Astrocyte of the cerebellum (primary cell): Measurements from ENCODE around the gene PLK3.

ENCODE experiments used
- DNase-seq: peaks from one replicate; pipeline ENCODE4 v3.0.0-alpha.2; 2011; ENCODE audit warnings: low read depth
- H3K4me3 ChIP-seq: 2 replicates; pipeline ENCODE4 v1.5.1; 2011; ENCODE audit warnings: mild to moderate bottlenecking, low read depth, low read length, moderate library complexity
- in situ Hi-C: cut with HindIII; loops from 2 replicates; pipeline ENCODE4 v1.10.0; 2017; ENCODE audit warnings: low sequenced_read_pairs
- TF ChIP-seq, protein P1 (sequence below): IDR thresholded peaks from 2 replicates; pipeline ENCODE4 v1.5.1; 2012; ENCODE audit warnings: low read length, low read depth, moderate library complexity, mild to moderate bottlenecking; ENCODE audit errors: missing control alignments

PLK3 gene

DNA sequence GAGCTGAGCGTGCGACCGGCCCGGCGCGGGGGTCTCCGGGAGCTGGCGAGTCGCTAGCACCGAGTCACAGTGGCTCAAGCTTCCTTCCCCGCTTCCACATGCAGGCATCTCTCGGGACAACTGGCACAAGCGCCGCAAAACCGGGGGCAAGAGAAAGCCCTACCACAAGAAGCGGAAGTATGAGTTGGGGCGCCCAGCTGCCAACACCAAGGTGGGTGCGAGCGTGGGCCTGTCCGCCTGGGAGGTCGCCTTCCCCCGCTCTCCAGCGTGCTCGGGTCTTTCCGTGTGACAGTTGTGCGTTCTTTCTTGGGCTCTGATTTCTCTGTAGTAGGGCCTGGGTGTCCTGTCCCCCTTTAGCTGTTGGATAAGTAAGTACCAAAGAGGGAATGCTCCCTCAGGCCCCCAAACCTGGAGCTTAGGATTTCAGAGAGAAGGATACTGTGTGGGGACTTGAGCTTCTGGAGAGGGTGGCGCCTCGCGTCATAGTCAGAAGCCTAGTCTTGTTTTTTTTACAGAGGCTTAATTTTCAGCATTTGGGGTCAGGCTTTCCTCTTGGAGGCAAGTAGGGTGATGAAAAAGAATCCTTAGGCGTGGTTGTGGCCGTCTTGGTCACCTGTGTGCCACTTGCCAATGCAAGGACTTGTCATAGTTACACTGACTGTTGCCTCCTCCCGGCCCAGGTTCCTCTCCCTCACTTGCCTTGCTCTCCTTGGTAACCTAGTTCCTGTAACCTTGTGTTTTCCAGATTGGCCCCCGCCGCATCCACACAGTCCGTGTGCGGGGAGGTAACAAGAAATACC is 24.0 kb upstream of the PLK3 start:
- DNase-seq = no peak
- TF ChIP-seq, protein P1, sequence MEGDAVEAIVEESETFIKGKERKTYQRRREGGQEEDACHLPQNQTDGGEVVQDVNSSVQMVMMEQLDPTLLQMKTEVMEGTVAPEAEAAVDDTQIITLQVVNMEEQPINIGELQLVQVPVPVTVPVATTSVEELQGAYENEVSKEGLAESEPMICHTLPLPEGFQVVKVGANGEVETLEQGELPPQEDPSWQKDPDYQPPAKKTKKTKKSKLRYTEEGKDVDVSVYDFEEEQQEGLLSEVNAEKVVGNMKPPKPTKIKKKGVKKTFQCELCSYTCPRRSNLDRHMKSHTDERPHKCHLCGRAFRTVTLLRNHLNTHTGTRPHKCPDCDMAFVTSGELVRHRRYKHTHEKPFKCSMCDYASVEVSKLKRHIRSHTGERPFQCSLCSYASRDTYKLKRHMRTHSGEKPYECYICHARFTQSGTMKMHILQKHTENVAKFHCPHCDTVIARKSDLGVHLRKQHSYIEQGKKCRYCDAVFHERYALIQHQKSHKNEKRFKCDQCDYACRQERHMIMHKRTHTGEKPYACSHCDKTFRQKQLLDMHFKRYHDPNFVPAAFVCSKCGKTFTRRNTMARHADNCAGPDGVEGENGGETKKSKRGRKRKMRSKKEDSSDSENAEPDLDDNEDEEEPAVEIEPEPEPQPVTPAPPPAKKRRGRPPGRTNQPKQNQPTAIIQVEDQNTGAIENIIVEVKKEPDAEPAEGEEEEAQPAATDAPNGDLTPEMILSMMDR = no peak
- in situ Hi-C loops = no loop called here
- peak overlapping the region; percentile 86 for H3K4me3 ChIP-seq

DNA sequence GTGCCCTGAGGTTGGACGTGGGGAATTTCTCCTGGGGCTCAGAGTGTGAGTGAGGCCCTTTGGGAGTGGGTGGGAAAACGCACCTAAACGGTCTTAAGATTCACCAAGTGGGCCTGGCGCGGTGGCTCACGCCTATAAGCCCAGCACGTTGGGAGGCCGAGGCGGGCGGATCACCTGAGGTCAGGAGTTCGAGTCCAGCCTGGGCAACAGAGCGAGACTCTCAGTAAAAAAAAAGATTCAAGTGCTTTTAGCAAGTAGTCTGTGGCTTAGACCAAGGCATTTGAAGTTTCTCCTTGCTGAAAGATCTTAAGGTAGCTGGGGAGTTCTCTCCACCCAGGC is 23.5 kb upstream of the PLK3 start:
- no peak for DNase-seq
- TF ChIP-seq, protein P1 = no peak
- peak overlapping the region; percentile 86 for H3K4me3 ChIP-seq
- in situ Hi-C loops = no loop called here

DNA sequence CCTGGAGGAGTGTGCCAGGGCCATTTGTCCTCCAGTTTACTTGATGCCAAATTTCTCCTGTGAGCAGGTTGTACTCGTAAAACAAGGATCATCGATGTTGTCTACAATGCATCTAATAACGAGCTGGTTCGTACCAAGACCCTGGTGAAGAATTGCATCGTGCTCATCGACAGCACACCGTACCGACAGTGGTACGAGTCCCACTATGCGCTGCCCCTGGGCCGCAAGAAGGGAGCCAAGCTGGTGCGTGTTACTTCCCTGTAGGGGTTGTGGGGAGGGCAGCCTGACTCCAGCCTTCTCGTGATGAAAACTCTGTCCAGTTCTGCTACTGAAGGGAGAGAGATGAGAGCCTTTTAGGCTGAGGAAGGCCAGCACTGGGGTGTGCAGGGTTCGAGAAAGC is 22.6 kb upstream of the PLK3 start:
- in situ Hi-C loops = no loop called here
- peak overlapping the region; percentile 86 for H3K4me3 ChIP-seq
- no peak for DNase-seq
- TF ChIP-seq, protein P1 = no peak

DNA sequence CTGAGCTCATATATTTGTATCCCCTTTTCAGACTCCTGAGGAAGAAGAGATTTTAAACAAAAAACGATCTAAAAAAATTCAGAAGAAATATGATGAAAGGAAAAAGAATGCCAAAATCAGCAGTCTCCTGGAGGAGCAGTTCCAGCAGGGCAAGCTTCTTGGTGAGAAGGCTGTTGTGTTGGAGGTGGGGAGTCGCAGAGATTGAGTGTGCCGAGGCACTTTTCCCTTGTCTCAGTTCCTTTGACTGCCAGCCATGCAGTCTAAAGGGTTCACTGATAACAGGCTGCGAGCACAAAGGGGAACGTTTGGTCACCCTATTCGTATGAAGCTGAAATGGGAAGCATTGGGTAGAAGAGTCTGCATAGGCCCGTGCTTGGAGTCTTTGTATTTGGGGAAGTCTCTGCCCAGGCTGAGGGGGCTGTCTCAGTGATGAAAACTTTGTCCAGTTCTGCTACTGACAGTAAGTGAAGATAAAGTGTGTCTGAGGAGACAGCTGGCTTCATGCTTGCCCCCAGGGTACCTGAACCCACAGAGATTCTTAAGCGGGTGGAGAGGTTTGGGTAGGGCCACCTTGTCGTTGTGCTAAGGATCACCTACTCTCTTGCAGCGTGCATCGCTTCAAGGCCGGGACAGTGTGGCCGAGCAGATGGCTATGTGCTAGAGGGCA is 22.1 kb upstream of the PLK3 start:
- no peak for DNase-seq
- TF ChIP-seq, protein P1 = no peak
- H3K4me3 ChIP-seq = peak overlapping the region; percentile 86
- in situ Hi-C loops = no loop called here

DNA sequence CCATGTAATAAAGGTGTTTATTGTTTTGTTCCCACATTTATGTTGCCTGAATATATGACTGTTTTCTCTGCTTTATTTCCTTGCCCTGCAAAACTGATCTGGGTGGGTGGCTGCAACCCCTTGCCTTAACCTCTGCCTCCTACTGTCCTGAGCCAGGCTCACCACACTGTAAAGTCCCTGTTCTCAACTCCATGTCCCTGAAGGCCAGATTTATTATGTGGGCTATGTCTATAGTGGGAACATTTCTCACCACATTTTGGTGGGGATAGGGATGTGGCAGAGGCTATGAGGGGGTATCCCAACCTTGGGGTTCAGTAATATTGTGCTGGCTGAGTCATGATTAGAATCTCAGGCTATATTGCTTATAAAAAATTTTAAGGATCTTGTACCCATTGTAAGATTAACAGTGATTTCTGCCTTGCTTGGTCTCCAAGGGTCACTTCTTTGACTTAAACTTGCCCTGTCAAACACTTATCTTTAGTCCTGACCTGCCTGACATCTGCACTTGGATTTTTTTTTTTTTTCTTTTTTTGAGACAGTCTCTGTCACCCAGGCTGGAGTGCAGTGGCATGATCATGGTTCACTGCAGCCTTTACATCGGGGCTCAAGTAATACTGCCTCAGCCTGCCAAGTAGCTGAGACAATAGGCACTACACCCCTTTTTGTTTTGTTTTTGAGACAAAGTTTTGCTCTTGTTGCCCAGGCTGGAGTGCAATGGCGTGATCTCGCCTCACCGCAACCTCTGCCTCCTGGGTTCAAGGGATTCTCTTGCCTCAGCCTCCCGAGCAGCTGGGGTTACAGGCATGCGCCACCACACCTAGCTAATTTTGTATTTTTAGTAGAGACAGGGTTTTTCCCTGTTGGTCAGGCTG is 21.2 kb upstream of the PLK3 start:
- in situ Hi-C loops = no loop called here
- H3K4me3 ChIP-seq = no peak overlapping the region
- DNase-seq = no peak
- TF ChIP-seq, protein P1 = no peak

DNA sequence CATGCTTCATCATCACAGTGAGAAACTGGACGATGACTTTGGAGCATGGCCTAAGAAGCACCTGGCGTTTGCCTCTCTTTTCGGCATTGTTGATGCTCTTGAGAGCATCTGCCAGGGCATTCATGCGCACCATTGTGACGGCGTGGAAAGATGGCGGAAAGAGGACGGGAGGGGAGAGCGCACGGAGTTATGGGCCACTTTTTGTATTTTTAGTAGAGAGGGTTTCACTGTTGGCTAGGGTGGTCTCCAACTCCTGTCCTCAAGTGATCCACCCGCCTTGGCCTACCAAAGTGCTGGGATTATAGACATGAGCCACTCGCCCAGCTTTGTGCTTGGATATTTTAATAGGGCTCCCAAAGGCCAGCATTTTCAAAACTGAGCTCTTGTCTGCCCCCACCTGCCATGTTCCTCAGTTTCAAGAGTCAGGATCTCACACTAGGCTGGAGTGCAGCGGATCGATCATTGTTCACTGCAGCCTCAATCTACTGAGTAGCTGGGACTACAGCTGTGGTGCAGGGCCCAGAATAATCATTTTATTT is 19.5 kb upstream of the PLK3 start:
- TF ChIP-seq, protein P1 = no peak
- no peak overlapping the region for H3K4me3 ChIP-seq
- DNase-seq = no peak
- in situ Hi-C loops = no loop called here
